ENCODE data around the gene CCDC57.

The CCDC57 gene

GRCh38 chr17:82121660-82122629 is 90.7 kb downstream of the CCDC57 start:
- no peak for DNase-seq (ENCODE audit: low spot score)

DNA sequence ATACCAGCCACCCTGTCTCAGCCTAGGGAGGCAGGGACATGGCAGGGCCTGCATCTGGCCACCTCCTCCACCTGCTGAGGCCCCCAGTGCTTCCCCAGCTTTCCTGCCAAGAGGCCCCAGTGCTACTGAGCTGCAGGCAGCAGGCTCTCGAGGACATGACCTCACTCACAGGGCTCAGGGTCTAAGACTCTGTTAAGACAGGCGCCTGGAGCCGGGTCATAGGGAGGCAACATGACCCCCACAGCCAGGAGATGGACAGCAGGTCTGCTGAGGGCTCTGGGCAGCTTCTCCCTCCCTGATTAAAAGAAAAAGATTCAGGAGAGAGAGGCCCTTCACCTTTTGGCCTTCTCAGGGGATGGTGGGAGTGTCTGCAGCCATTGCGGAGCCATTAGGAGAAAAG is 91.4 kb downstream of the CCDC57 start:
- no peak for DNase-seq (ENCODE audit: low spot score)

DNA sequence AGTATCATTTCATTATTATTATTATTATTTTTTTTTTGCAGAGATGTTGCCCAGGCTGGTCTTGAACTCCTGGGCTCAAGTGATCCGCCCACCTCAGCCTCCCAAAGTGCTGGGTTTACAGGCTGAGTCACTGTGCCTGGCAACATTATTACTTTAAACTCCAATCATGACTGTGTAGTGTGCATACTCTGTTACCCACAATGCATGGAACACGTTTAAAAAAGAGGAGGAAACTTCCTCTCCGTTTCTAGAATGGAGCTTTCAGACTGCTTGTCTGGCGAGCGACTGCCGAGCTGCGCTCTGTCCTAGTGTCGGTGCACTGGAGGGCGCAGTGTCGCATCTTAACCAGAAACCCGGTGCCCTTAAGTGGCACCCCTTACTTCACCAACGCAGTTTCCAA is 92.5 kb downstream of the CCDC57 start:
- no peak for DNase-seq (ENCODE audit: low spot score)

DNA sequence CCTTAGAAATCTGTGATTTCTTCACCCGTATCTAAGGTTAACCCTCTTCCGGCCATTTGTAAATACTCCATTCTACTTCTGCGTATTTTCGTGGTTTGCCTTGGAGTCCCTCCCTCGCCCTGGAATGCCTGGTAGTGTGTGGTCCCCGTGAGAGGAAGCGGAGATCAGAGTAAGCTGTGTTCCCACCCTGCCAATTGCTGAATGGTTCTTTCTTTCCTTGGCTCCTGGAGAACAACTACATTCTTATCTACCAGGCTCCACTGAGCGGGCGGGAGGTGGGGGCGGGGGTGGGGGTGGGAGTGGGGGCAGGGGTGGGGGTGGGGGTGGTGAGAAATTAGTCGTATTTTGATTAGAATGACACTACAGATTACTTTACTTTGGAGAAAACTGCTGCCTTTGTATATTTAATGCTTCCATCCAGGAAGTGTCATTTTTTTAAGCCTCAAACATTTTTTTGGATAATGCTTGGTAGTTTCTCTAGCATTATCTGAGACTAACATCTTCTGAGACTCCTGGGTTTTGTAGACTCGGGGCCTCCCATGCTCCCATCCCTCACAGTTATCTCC is 93.7 kb downstream of the CCDC57 start:
- no peak for DNase-seq (ENCODE audit: low spot score)

GRCh38 chr17:82118168-82118814 is 94.4 kb downstream of the CCDC57 start:
- DNase-seq (ENCODE audit: low spot score): no peak

GRCh38 chr17:82117139-82118090 is 95.2 kb downstream of the CCDC57 start:
- no peak for DNase-seq (ENCODE audit: low spot score)

DNA sequence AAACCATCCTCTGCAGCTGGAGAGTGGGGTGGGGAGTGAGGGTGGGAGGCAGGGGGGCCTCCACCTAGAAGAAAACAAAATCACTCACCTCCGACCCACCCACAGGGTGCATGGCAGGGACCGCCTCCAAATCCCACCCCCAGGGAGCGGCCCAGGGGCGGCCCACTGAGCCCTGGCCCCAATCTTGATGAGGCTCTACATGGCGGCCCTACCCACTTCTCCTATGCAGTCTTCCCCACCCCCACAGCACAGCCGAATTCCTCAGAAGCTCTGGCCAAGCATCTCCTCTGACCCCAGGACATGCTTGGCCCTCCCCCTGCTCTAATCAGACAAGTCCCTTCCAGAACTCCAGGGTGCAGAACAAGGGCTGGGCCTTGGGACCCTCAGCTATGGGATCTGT is 96.4 kb downstream of the CCDC57 start:
- DNase-seq (ENCODE audit: low spot score): no peak

GRCh38 chr17:82114872-82115271 is 97.8 kb downstream of the CCDC57 start:
- DNase-seq (ENCODE audit: low spot score): no peak

DNA sequence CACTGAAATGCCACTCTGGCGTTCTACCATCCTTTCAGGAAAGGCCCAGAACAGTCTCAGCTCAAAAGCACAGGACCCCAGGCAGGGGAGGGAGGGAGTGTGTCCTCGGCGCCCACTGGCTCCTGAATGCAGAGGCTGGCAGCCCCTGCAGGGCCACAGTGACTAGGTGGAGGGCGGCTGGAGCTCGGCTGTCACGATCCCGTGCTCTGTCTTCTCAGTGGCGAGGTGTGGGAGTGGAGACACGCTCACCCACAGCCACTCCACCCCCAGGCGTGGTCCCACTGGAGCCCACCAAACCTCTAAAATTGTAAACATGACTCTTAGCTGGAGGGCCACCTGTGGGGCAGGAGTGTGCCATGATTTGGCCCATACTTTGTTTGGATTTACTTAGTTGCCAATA is 98.2 kb downstream of the CCDC57 start:
- no peak for DNase-seq (ENCODE audit: low spot score)

GRCh38 chr17:82113941-82114340 is 98.7 kb downstream of the CCDC57 start:
- no peak for DNase-seq (ENCODE audit: low spot score)

GRCh38 chr17:82113422-82113821 is 99.2 kb downstream of the CCDC57 start:
- no peak for DNase-seq (ENCODE audit: low spot score)

GRCh38 chr17:82112914-82113311 is 99.7 kb downstream of the CCDC57 start:
- DNase-seq (ENCODE audit: low spot score): no peak

DNA sequence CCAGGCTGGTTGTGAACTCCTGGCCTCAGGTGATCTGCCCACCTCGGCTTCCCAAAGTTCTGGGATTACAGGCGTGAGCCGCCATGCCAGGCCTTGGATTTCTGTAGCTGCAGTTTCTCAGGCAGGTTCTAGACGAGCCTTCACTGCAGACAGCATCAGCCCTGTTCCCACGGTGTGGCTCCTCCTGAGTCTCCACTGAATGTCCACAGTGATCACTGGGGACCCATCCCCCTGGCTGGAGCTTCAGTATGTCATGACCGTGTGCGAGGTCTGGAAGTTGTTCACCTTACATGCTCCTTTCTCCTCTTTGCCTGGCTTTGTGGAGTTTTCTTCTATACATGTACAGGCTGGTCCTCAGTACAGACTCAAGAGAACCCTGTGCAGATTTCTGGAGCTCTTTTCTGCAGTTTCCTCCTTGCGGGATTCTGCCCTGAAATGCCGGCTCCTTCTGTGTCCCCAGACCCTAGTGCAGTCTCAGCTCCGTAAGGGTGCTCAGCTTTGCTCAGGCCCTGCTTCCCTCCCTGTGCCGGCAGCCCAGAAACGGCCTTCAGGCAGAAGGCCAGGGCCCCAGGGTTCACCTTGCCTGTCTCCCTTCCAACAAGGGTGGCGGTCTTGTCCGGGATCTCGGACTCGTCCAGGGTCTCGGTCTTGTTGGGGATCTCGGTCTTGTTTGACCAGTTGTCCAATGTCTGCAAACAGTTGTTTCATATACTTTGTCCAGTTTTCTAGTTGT is 100.3 kb downstream of the CCDC57 start:
- DNase-seq (ENCODE audit: low spot score): no peak

GRCh38 chr17:82110298-82110697 is 102.3 kb downstream of the CCDC57 start:
- DNase-seq (ENCODE audit: low spot score): no peak

- no peak for DNase-seq (ENCODE audit: low spot score)
These were observed 103.6 kb downstream of the CCDC57 start for GRCh38 chr17:82108961-82109475.

DNA sequence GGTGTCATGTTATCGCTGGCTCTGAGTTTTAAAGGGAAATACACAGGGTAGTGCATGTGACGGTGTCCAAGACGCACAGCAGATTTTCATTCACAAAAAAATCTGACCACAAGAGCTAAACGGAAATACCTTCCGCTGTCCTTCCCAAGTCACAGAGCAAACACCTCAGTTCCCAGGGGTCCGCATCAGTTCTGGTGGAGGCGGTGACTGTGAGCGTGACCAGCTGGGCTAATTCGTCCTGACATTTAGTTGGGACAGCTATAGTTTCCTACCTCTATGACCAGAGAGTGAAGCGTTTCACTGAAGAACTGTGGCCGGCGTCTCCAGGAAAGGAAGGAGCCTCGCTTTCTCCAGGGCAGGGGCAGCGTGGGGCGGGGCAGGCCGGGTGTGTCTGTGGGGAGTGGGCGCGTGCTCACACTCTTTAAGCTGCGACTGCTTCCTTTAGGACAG is 104.1 kb downstream of the CCDC57 start:
- no peak for DNase-seq (ENCODE audit: low spot score)

GRCh38 chr17:82108038-82108437 is 104.6 kb downstream of the CCDC57 start:
- DNase-seq (ENCODE audit: low spot score): no peak

GRCh38 chr17:82107341-82107860 is 105.2 kb downstream of the CCDC57 start:
- DNase-seq (ENCODE audit: low spot score): peak; percentile 20

GRCh38 chr17:82106688-82107305 is 105.8 kb downstream of the CCDC57 start:
- no peak for DNase-seq (ENCODE audit: low spot score)

All from hematopoietic multipotent progenitor cell treated with erythropoietin and hydrocortisone succinate and interleukin-3 and kit ligand, for 15 days (in vitro differentiated cells).